ENCODE measurements around the gene UNC45A.
"Not testable (repeated sequence)": the region's sequence is repeated elsewhere in the genome, so short reads cannot be mapped to it uniquely, and the experiment has no call there.

Gene UNC45A

GRCh38 chr15:90892498-90893174 lies 42.4 kb upstream of the UNC45A start:
- Histone ChIP-seq H3K27ac (ENCODE audit: low read length) (no peak overlapping the region), H3K4me1 (ENCODE audit: control insufficient read depth in 1 of 2, insufficient read depth in 2 of 2, low read length in 2 of 2) (no peaks in the 10 kb centered on the region), H3K36me3 (ENCODE audit: control insufficient read depth in 1 of 2, insufficient read depth in 2 of 2, low read length in 2 of 2) (peaks cover 34 to 72% of the 10 kb centered on the region in 2 donors), H3K9me3 (ENCODE audit: control insufficient read depth in 1 of 2, low read length in 2 of 2) (no peaks in the 10 kb centered on the region), H3K4me3 (ENCODE audit: low read depth in 1 of 2, low read length in 2 of 2) (no peak overlapping the region), H3K27me3 (ENCODE audit: low read depth, low read length) (no peaks in the 10 kb centered on the region)

DNA sequence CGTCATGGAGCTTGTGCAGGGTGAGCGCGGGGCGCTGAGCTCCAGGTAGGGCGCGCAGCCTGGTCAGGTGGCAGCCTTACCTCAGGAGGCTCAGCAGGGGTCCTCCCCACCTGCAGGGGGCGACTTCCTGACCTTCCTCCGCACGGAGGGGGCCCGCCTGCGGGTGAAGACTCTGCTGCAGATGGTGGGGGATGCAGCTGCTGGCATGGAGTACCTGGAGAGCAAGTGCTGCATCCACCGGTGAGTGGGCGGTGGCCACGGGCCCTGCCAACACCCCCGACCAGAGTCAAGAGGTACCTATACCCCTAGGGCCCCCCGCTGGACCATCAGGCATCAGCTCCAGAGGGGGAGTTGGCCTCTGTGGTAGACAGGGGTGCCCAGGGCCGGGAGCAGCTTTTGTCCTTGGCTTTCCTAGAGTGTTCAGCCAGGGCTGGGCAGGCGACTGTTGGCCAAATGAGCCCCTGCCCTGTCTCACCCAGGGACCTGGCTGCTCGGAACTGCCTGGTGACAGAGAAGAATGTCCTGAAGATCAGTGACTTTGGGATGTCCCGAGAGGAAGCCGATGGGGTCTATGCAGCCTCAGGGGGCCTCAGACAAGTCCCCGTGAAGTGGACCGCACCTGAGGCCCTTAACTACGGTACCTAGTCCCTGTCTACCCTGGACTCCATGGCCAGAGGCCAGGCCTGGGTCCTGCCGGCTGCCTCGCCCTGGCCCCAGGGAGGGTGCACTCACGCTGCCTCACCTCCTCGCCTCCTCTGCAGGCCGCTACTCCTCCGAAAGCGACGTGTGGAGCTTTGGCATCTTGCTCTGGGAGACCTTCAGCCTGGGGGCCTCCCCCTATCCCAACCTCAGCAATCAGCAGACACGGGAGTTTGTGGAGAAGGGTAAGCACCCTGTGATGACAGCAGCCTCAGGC lies 41.7 kb upstream of the UNC45A start:
- H3K36me3 ChIP-seq (ENCODE audit: control insufficient read depth in 1 of 2, insufficient read depth in 2 of 2, low read length in 2 of 2): peaks cover 34 to 64% of the 10 kb centered on the region in 2 donors

DNA sequence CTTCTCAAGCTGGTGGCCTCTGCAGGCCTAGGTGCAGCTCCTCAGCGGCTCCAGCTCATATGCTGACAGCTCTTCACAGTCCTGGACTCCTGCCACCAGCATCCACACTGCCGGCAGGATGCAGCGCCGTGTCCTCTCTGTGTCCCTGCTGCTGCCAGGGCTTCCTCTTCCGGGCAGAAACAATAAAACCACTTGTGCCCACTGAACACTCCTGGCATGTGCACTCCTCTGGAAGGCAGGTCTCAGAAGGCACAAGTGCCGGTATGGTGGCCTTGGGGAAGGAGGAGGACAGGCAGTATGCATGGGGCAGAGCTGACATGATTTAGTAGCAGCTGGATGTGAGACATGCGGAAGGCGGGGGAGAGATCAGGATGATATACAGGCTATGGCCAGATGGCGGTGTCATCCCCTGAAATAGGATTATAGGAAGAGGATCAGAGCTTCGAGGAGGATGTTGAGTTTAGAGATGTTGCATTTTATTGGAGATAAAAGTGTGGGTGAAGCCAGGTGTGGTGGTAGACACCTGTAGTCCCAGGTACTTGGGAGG lies 39.4 kb upstream of the UNC45A start:
- Histone ChIP-seq H3K27ac (ENCODE audit: low read length) (no peak overlapping the region), H3K27me3 (ENCODE audit: low read depth, low read length) (no peaks in the 10 kb centered on the region), H3K36me3 (ENCODE audit: control insufficient read depth in 1 of 2, insufficient read depth in 2 of 2, low read length in 2 of 2) (peaks cover 26 to 47% of the 10 kb centered on the region in 2 donors), H3K4me3 (ENCODE audit: low read depth in 1 of 2, low read length in 2 of 2) (no peak overlapping the region), H3K9me3 (ENCODE audit: control insufficient read depth in 1 of 2, low read length in 2 of 2) (no peaks in the 10 kb centered on the region), H3K4me1 (ENCODE audit: control insufficient read depth in 1 of 2, insufficient read depth in 2 of 2, low read length in 2 of 2) (no peaks in the 10 kb centered on the region)

More for the DNA sequence above, 41.7 kb upstream of the UNC45A start:
- Histone ChIP-seq H3K27me3 (ENCODE audit: low read depth, low read length) (no peaks in the 10 kb centered on the region), H3K4me3 (ENCODE audit: low read depth in 1 of 2, low read length in 2 of 2) (no peak overlapping the region), H3K4me1 (ENCODE audit: control insufficient read depth in 1 of 2, insufficient read depth in 2 of 2, low read length in 2 of 2) (no peaks in the 10 kb centered on the region), H3K9me3 (ENCODE audit: control insufficient read depth in 1 of 2, low read length in 2 of 2) (no peaks in the 10 kb centered on the region), H3K27ac (ENCODE audit: low read length) (no peak overlapping the region)

DNA sequence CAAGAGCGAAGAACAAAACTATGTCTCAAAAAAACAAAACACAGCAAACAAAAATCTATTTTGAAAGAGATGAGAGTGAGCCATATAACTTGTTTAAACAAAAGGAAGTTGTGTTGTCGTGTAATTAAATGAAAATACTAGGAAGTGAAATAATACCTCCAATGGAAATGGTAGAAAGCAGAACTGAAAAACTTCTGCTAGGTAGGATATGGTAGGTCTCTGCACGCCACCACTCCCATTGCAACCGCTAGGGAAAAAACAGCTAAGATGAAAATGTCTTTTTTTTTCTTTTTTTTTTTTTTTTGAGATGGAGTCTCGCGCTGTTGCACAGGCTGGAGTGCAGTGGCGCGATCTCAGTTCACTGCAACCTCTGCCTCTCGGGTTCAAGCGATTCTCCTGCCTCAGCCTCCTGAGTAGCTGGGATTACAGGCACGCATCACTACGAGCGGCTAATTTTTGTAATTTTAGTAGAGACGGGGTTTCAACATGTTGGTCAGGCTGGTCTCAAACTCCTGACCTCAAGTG lies 37.9 kb upstream of the UNC45A start:
- peaks cover 17 to 32% of the 10 kb centered on the region in 2 donors for H3K36me3 ChIP-seq (ENCODE audit: control insufficient read depth in 1 of 2, insufficient read depth in 2 of 2, low read length in 2 of 2)
- H3K27me3 ChIP-seq (ENCODE audit: low read depth, low read length); H3K27ac ChIP-seq (ENCODE audit: low read length); H3K9me3 ChIP-seq (ENCODE audit: control insufficient read depth in 1 of 2, low read length in 2 of 2); H3K4me1 ChIP-seq (ENCODE audit: control insufficient read depth in 1 of 2, insufficient read depth in 2 of 2, low read length in 2 of 2); H3K4me3 ChIP-seq (ENCODE audit: low read depth in 1 of 2, low read length in 2 of 2): not testable (repeated sequence)

DNA sequence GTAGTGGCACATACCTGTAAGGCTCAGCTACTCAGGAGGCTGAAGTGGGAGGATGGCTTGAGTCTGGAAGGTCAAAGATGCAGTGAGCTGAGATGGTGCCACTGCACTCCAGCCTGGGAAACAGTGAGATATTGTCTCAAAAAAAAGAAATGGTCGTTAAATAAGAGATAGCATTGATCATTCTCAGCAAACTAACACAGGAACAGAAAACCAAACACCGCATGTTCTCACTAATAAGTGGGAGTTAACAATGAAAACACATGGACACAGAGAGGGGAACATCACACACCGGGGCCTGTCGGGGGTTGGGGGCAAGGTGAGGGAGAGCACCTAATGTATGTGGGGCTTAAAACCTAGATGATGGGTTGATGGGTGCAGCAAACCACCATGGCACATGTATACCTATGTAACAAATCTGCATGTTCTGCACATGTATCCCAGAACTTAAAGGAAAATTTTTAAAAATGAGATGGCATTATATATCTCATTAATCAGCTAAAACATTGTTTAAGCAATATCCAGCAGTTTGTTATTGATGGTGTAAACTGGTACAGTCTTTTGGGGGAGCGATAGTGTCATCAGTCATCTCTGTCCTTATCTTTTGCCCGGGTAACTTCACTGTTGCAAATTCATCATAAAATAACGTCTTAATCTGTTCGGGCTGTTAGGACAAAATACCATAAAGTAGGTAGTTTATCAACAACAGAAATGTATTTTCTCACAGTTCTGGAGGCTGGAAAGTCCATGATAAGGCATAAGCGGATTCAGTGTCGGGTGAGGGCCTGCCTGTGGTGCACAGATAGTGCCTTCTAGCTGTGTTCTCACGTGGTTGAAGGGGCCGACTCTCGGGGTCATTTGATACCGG lies 33.7 kb upstream of the UNC45A start:
- peak overlapping the region; percentile 95 for H3K27ac ChIP-seq (ENCODE audit: low read length)
- no peaks in the 10 kb centered on the region for H3K27me3 ChIP-seq (ENCODE audit: low read depth, low read length)
- H3K36me3 ChIP-seq (ENCODE audit: control insufficient read depth in 1 of 2, insufficient read depth in 2 of 2, low read length in 2 of 2): peaks cover 10 to 14% of the 10 kb centered on the region in 2 donors
- no peaks in the 10 kb centered on the region for H3K9me3 ChIP-seq (ENCODE audit: control insufficient read depth in 1 of 2, low read length in 2 of 2)
- peak overlapping the region; percentile 57 to 76 for H3K4me3 ChIP-seq (ENCODE audit: low read depth in 1 of 2, low read length in 2 of 2)
- H3K4me1 ChIP-seq (ENCODE audit: control insufficient read depth in 1 of 2, insufficient read depth in 2 of 2, low read length in 2 of 2): peaks cover 7 to 14% of the 10 kb centered on the region in 2 donors

DNA sequence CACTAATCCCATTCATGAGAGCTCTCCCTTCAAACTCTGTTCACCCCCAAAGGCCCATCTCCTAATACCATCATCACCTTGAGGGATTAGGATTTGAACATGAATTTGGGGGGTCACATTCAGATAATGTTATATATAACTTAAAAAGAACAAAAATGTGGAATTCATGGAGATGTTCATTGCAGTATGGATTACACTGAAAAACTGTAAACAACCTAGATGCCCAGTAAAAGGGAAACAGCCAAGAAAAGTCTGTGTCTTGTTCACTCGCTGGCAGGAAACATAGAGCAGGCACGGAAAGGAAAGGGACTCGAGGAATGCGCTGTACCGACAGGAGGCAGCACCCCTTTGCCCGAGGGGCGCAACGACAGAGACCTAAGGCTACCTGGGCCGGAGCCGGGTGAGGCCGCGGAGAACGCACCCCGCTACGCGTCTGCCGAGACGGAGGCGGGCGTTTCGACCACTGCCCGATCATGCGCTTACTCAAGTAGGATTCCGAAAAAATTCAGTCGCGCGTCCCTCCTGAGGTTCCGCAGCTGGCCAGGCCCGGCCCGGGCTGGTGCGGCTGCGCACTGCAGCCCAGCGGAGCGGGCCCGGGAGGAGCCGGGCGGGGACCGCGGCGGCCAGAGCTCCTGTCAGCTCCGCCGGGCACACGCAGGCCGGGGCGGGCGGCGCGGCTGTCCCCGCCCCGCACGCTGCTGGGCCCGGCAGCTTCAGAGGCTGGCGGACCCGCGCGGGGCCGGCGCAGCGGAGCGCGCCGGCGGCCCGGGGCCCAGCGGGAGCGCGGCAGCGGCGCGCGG lies 32.8 kb upstream of the UNC45A start:
- H3K36me3 ChIP-seq (ENCODE audit: control insufficient read depth in 1 of 2, insufficient read depth in 2 of 2, low read length in 2 of 2): peaks cover 16 to 23% of the 10 kb centered on the region in 2 donors
- H3K27me3 ChIP-seq (ENCODE audit: low read depth, low read length): no peaks in the 10 kb centered on the region
- no peaks in the 10 kb centered on the region for H3K9me3 ChIP-seq (ENCODE audit: control insufficient read depth in 1 of 2, low read length in 2 of 2)
- peak overlapping the region; percentile 95 for H3K27ac ChIP-seq (ENCODE audit: low read length)
- H3K4me3 ChIP-seq (ENCODE audit: low read depth in 1 of 2, low read length in 2 of 2): peak overlapping the region; percentile 57 to 76
- peaks cover 7 to 14% of the 10 kb centered on the region in 2 donors for H3K4me1 ChIP-seq (ENCODE audit: control insufficient read depth in 1 of 2, insufficient read depth in 2 of 2, low read length in 2 of 2)

DNA sequence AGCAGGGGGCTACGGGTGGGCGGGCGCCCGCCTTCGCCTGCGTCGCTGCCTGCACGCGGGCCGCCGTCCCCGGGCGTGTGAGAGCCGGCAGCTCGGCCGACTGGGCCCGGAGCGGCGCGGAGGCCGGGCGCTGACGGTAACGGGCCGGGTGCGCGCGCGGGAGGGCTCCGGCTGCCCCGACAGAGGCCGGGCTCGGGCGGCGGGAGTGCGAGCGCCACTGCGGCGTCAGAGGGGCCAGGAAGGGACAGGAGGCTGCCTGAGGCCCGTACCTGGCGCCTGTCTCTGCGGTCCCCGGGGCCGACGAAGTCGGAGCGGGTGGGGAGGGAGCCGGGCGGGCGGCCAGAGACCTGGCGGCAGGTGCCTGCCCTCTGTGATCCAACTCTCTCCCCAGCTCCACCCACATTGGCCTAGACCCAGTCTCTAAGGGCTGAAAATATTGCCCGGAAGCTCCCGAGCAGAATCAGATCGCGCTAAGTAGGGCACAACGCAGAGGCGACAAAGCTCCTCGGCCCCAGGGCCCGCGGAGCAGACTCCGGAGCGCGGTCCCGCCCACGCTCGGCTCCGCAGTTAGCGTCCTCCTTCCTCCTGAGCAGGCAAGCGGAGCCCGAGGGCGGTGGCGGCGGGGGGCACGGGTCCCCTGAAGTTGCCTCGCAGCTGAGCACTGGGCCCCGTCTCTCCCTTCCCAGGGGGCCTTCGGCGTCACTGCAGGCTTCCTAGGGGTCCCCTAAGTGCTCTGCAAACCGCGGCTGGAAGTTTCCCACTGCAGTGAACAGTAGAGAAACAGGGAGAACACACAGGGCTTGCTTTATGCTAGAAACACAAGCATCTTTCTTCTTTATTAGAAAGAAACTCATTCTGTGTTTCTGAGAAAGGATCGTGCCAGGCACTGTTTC lies 32.0 kb upstream of the UNC45A start, which contains the start of gene MAN2A2:
TSS of gene MAN2A2 (plus strand) at position 463 of the 893 bp plus-strand sequence. CDS start 906 bp downstream, outside the sequence.
- Histone ChIP-seq H3K4me1 (ENCODE audit: control insufficient read depth in 1 of 2, insufficient read depth in 2 of 2, low read length in 2 of 2) (peaks cover 10 to 14% of the 10 kb centered on the region in 2 donors), H3K9me3 (ENCODE audit: control insufficient read depth in 1 of 2, low read length in 2 of 2) (no peaks in the 10 kb centered on the region), H3K27ac (ENCODE audit: low read length) (peak within 1 kb of the TSS; percentile 95), H3K36me3 (ENCODE audit: control insufficient read depth in 1 of 2, insufficient read depth in 2 of 2, low read length in 2 of 2) (peaks cover 24 to 31% of the 10 kb centered on the region in 2 donors), H3K27me3 (ENCODE audit: low read depth, low read length) (no peaks in the 10 kb centered on the region), H3K4me3 (ENCODE audit: low read depth in 1 of 2, low read length in 2 of 2) (peak within 1 kb of the TSS; percentile 76 to 78)

- Histone ChIP-seq H3K9me3 (ENCODE audit: control insufficient read depth in 1 of 2, low read length in 2 of 2) (no peaks in the 10 kb centered on the region), H3K27ac (ENCODE audit: low read length) (peak overlapping the region; percentile 80), H3K4me3 (ENCODE audit: low read depth in 1 of 2, low read length in 2 of 2) (peak overlapping the region; percentile 74 to 78), H3K36me3 (ENCODE audit: control insufficient read depth in 1 of 2, insufficient read depth in 2 of 2, low read length in 2 of 2) (peaks cover 26 to 36% of the 10 kb centered on the region in 2 donors), H3K27me3 (ENCODE audit: low read depth, low read length) (no peaks in the 10 kb centered on the region), H3K4me1 (ENCODE audit: control insufficient read depth in 1 of 2, insufficient read depth in 2 of 2, low read length in 2 of 2) (peaks cover 11 to 14% of the 10 kb centered on the region in 2 donors)
Measured at GRCh38 chr15:90903733-90904536, 31.1 kb upstream of the UNC45A start.

DNA sequence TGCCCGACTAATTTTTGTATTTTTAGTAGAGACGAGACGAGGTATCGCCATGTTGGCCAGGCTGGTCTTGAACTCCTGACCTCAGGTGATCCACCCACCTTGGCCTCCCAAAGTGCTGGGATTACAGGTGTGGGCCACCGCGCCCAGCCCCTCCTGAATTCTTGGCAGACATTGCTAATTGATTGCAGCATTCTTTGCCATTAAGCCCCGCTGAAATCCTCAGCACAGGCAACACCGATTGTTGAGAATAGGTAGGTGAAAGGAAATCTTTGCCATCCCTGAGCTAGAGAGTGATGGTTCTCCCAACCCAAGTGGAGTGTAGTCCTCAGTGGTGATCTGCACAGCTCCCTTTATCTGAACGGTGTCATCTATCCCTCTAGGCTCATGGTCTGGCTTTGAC lies 30.3 kb upstream of the UNC45A start:
- Histone ChIP-seq H3K36me3 (ENCODE audit: control insufficient read depth in 1 of 2, insufficient read depth in 2 of 2, low read length in 2 of 2) (peaks cover 26 to 44% of the 10 kb centered on the region in 2 donors), H3K9me3 (ENCODE audit: control insufficient read depth in 1 of 2, low read length in 2 of 2) (no peaks in the 10 kb centered on the region), H3K4me1 (ENCODE audit: control insufficient read depth in 1 of 2, insufficient read depth in 2 of 2, low read length in 2 of 2) (peaks cover 11 to 14% of the 10 kb centered on the region in 2 donors), H3K4me3 (ENCODE audit: low read depth in 1 of 2, low read length in 2 of 2) (no peak overlapping the region), H3K27ac (ENCODE audit: low read length) (no peak overlapping the region), H3K27me3 (ENCODE audit: low read depth, low read length) (no peaks in the 10 kb centered on the region)

Data from muscle layer of duodenum (tissue), 2 donors.